Umbilical cord (tissue), 2 donors: ENCODE data around the gene HBG1. TPM values are rescaled to one million over a fixed set of nuclear protein-coding genes. Genes with fewer than 3 reads are reported as not detected.
A peak's percentile ranks its signal among the peaks of the same experiment; 100 is the strongest.

Source experiments
- DNase-seq: peaks from one replicate; pipeline ENCODE4 v3.0.0-alpha.2; 2015; ENCODE audit warnings: low spot score
- total RNA-seq: library from RNA; depleted of rRNA; stranded (reverse); fragments of >200 nt; gene quantifications from one replicate; pipeline ENCODE4 v1.2.3, GENCODE V29; 2014; ENCODE audit warnings: low replicate concordance; ENCODE audit not compliant: insufficient read depth

HBG1 gene
- total RNA-seq, 1 donor from 2014 or later = 278 TPM

- no peak for DNase-seq
Measured at GRCh38 chr11:5247472-5248192, 2.0 kb downstream of the HBG1 start.

GRCh38 chr11:5246772-5247471 is 2.7 kb downstream of the HBG1 start:
- DNase-seq = no peak

- DNase-seq = no peak
Measured at GRCh38 chr11:5245155-5245554, 4.5 kb downstream of the HBG1 start.

- no peak for DNase-seq
Measured at GRCh38 chr11:5243816-5244180, 5.9 kb downstream of the HBG1 start.

GRCh38 chr11:5242933-5243815 is 6.5 kb downstream of the HBG1 start:
- no peak for DNase-seq

GRCh38 chr11:5242208-5242607 is 7.4 kb downstream of the HBG1 start:
- no peak for DNase-seq

GRCh38 chr11:5241458-5241857 is 8.2 kb downstream of the HBG1 start:
- no peak for DNase-seq

- no peak for DNase-seq
Measured at GRCh38 chr11:5240458-5240857, 9.2 kb downstream of the HBG1 start.

GRCh38 chr11:5240056-5240455 is 9.6 kb downstream of the HBG1 start:
- DNase-seq = no peak

- DNase-seq = no peak
Measured at GRCh38 chr11:5239046-5239445, 10.6 kb downstream of the HBG1 start.

GRCh38 chr11:5238486-5238885 is 11.2 kb downstream of the HBG1 start:
- DNase-seq = no peak

- DNase-seq = no peak
Measured at GRCh38 chr11:5237420-5237819, 12.2 kb downstream of the HBG1 start.

- DNase-seq = no peak
Measured at GRCh38 chr11:5235364-5236095, 14.1 kb downstream of the HBG1 start.

GRCh38 chr11:5234381-5234834 is 15.2 kb downstream of the HBG1 start, which contains the start of gene HBD:
HBD (minus strand) TSS chr11:5234483; CDS start chr11:5234433, 50 bp downstream.
- DNase-seq = peak; percentile 30

- DNase-seq = no peak
Measured at GRCh38 chr11:5233307-5233706, 16.4 kb downstream of the HBG1 start.

- no peak for DNase-seq
Measured at GRCh38 chr11:5232821-5233220, 16.8 kb downstream of the HBG1 start.

- no peak for DNase-seq
Measured at GRCh38 chr11:5232176-5232575, 17.5 kb downstream of the HBG1 start.

- DNase-seq = no peak
Measured at GRCh38 chr11:5231111-5231510, 18.5 kb downstream of the HBG1 start.

GRCh38 chr11:5230266-5230665 is 19.4 kb downstream of the HBG1 start:
- DNase-seq = no peak

- no peak for DNase-seq
Measured at GRCh38 chr11:5229796-5230195, 19.9 kb downstream of the HBG1 start.

GRCh38 chr11:5229356-5229755 is 20.3 kb downstream of the HBG1 start:
- DNase-seq = no peak
